Measurements from ENCODE around the gene SLC15A5.

DNA sequence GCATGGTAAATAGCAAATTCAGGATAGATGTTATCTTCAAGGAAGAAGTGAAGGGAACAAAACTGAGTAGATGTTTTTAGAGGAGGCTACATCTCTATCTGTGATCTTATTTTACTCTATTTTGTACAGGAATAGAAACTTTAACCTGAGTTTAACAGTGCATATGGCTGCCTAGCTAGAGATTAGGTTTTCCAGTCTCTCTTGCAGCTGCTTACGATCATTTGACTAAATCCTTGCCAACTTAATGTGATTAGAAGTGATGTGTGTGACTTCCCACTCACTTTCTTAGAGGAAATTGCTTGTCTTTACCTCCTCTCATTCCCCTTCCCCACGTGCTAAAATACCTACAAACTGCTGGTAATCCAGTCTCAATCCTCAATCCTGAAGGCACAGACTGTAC, 26.5 kb upstream of the SLC15A5 start:
- TF ChIP-seq ZNF510 (tag by site-specific recombination; IDR thresholded peaks at IDR 0.05; ENCODE audit: insufficient replicate concordance), result no peak
- TF ChIP-seq, protein P1, sequence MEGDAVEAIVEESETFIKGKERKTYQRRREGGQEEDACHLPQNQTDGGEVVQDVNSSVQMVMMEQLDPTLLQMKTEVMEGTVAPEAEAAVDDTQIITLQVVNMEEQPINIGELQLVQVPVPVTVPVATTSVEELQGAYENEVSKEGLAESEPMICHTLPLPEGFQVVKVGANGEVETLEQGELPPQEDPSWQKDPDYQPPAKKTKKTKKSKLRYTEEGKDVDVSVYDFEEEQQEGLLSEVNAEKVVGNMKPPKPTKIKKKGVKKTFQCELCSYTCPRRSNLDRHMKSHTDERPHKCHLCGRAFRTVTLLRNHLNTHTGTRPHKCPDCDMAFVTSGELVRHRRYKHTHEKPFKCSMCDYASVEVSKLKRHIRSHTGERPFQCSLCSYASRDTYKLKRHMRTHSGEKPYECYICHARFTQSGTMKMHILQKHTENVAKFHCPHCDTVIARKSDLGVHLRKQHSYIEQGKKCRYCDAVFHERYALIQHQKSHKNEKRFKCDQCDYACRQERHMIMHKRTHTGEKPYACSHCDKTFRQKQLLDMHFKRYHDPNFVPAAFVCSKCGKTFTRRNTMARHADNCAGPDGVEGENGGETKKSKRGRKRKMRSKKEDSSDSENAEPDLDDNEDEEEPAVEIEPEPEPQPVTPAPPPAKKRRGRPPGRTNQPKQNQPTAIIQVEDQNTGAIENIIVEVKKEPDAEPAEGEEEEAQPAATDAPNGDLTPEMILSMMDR (tag by site-specific recombination; IDR thresholded peaks at IDR 0.05), result no peak
- TF ChIP-seq, protein P2, sequence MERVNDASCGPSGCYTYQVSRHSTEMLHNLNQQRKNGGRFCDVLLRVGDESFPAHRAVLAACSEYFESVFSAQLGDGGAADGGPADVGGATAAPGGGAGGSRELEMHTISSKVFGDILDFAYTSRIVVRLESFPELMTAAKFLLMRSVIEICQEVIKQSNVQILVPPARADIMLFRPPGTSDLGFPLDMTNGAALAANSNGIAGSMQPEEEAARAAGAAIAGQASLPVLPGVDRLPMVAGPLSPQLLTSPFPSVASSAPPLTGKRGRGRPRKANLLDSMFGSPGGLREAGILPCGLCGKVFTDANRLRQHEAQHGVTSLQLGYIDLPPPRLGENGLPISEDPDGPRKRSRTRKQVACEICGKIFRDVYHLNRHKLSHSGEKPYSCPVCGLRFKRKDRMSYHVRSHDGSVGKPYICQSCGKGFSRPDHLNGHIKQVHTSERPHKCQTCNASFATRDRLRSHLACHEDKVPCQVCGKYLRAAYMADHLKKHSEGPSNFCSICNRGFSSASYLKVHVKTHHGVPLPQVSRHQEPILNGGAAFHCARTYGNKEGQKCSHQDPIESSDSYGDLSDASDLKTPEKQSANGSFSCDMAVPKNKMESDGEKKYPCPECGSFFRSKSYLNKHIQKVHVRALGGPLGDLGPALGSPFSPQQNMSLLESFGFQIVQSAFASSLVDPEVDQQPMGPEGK (tag by site-specific recombination; IDR thresholded peaks at IDR 0.05), result no peak
